HCT116 (cell line): Measurements from ENCODE around the gene ACACA. TPM values are rescaled to one million over a fixed set of nuclear protein-coding genes. Genes with fewer than 3 reads are reported as not detected.
"Not testable (repeated sequence)": the region's sequence is repeated elsewhere in the genome, so short reads cannot be mapped to it uniquely, and the experiment has no call there.

Source experiments
- ATAC-seq: fragments of 200-7000 bp; cut with Tn5 transposase; 2 replicates; pipeline ENCODE4 v1.9.1; 2020; ENCODE audit warnings: mild to moderate bottlenecking, moderate library complexity
- BruUV-seq: library from RNA; stranded (reverse); fragments of 400-500 nt; replicated peaks from 2 replicates; lab custom pipeline; 2021; lab: Mats Ljungman, UMichigan
- CTCF ChIA-PET: fragments of 300-600 bp; sonication (Branson Sonifier 250); formaldehyde crosslinking; loops from one replicate; lab custom pipeline; 2021; ENCODE audit warnings: antibody characterized with exemption; lab: Charles Lee
- POLR2A ChIA-PET: fragments of 300-600, 350-600 bp; sonication (Branson Sonifier 250); formaldehyde crosslinking; loops from one replicate; lab custom pipeline; 2021; ENCODE audit warnings: antibody characterized with exemption; lab: Charles Lee
- RAD21 ChIA-PET, 2 experiments: fragments of 300-600 bp; sonication (Branson Sonifier 250); formaldehyde crosslinking; loops; one replicate each; lab custom pipeline; 2023; ENCODE audit warnings: low total read pairs in 2 of 2; ENCODE audit not compliant: uncharacterized antibody in 2 of 2, unreplicated experiment in 2 of 2, low non-redundant PET in 1 of 2; lab: Charles Lee
- DNase-seq: peaks from one replicate; pipeline ENCODE4 v3.0.0-alpha.2; 2010; ENCODE audit warnings: low read depth, low spot score
- H2AFZ ChIP-seq: fragments of 200-600 bp; shearing (Covaris generic), sonication (generic); 2 replicates; pipeline ENCODE4 v1.6.1; 2017; ENCODE audit warnings: low read depth, mixed run types, mixed read lengths, antibody characterized with exemption, low read length; ENCODE audit not compliant: poor library complexity, severe bottlenecking
- H3K27ac ChIP-seq: 2 replicates; pipeline ENCODE4 v1.5.1; 2012; ENCODE audit warnings: low read depth, low read length
- H3K27me3 ChIP-seq: fragments of 200-600 bp; sonication (generic); 2 replicates; pipeline ENCODE4 v1.6.1; 2016; ENCODE audit warnings: mixed run types, low read length, mixed read lengths; ENCODE audit not compliant: insufficient read depth
- H3K36me3 ChIP-seq, 2 experiments: fragments of 200-500 bp in 1 of 2; fragments of 200-600 bp in 1 of 2; sonication (Bioruptor generic) in 1 of 2; sonication (generic) in 1 of 2; 2 replicates each; pipeline versions ENCODE4 v1.5.1 to v1.6.1; 2014 to 2016; ENCODE audit warnings: low read length in 2 of 2, inconsistent platforms in 1 of 2, mixed read lengths in 1 of 2, mixed run types in 1 of 2; ENCODE audit not compliant: insufficient read depth in 2 of 2, control insufficient read depth in 1 of 2
- H3K4me1 ChIP-seq, 2 experiments: fragments of 200-600 bp in 1 of 2; sonication (generic) in 1 of 2; 2 replicates each; pipeline versions ENCODE4 v1.5.1 to v1.6.1; 2012 to 2017; ENCODE audit warnings: low read length in 2 of 2, inconsistent platforms in 1 of 2, mild to moderate bottlenecking in 1 of 2, mixed read lengths in 1 of 2, mixed run types in 1 of 2, moderate library complexity in 1 of 2; ENCODE audit not compliant: insufficient read depth in 2 of 2, control insufficient read depth in 1 of 2
- H3K4me2 ChIP-seq: fragments of 200-600 bp; sonication (generic); 2 replicates; pipeline ENCODE4 v1.6.1; 2017; ENCODE audit warnings: mixed run types, low read length, mixed read lengths
- H3K4me3 ChIP-seq, 2 experiments: fragments of 200-600 bp in 1 of 2; sonication (generic) in 1 of 2; replicated peaks in 1 of 2; 2 replicates each; pipeline ENCODE4 v1.5.1; 2011 to 2016; ENCODE audit warnings: low read length in 2 of 2, control low read depth in 1 of 2, low read depth in 1 of 2, mild to moderate bottlenecking in 1 of 2, mixed read lengths in 1 of 2, mixed run types in 1 of 2
- H3K79me2 ChIP-seq: fragments of 200-600 bp; sonication (generic); 2 replicates; pipeline ENCODE4 v1.6.1; 2017; ENCODE audit warnings: mild to moderate bottlenecking, mixed run types, low read length, moderate library complexity, mixed read lengths; ENCODE audit not compliant: insufficient read depth
- H3K9ac ChIP-seq: fragments of 200-600 bp; sonication (generic); 2 replicates; pipeline ENCODE4 v1.6.1; 2016; ENCODE audit warnings: low read length, mixed read lengths
- H3K9me2 ChIP-seq: fragments of 200-600 bp; sonication (generic), shearing (Covaris generic); 2 replicates; pipeline ENCODE4 v1.6.1; 2017; ENCODE audit warnings: mixed run types, mild to moderate bottlenecking, moderate library complexity; ENCODE audit not compliant: insufficient read depth
- H3K9me3 ChIP-seq, 2 experiments: fragments of 200-500 bp in 1 of 2; fragments of 200-600 bp in 1 of 2; sonication (Bioruptor generic) in 1 of 2; sonication (generic) in 1 of 2; 2 replicates each; pipeline ENCODE4 v1.6.1; 2014 to 2017; ENCODE audit warnings: low read length in 2 of 2, mixed read lengths in 2 of 2, inconsistent platforms in 1 of 2, low read depth in 1 of 2, mild to moderate bottlenecking in 1 of 2, mixed run types in 1 of 2, moderate library complexity in 1 of 2; ENCODE audit not compliant: control insufficient read depth in 1 of 2, insufficient read depth in 1 of 2
- H4K20me1 ChIP-seq: fragments of 200-600 bp; sonication (generic), shearing (Covaris generic); 2 replicates; pipeline ENCODE4 v1.6.1; 2017; ENCODE audit warnings: mixed run types, mild to moderate bottlenecking, moderate library complexity; ENCODE audit not compliant: insufficient read depth
- ELF1 ChIP-seq: IDR thresholded peaks from 2 replicates; pipeline ENCODE4 v1.6.1; 2012; ENCODE audit warnings: low read depth, borderline replicate concordance
- EZH2 ChIP-seq: fragments of 200-600 bp; sonication (generic); IDR thresholded peaks from 2 replicates; pipeline ENCODE4 v1.6.1; 2017; ENCODE audit warnings: antibody characterized with exemption, mixed run types
- JUND ChIP-seq: IDR thresholded peaks from 2 replicates; pipeline ENCODE4 v1.6.1; 2012
- POLR2A ChIP-seq: IDR thresholded peaks from 2 replicates; pipeline ENCODE4 v1.7.0; 2011; ENCODE audit warnings: borderline replicate concordance; ENCODE audit not compliant: insufficient read depth, insufficient read length; ENCODE audit errors: extremely low read depth
- SRF ChIP-seq: IDR thresholded peaks from 2 replicates; pipeline ENCODE4 v1.6.1; 2012; ENCODE audit warnings: low read depth
- TCF7L2 ChIP-seq: IDR thresholded peaks from 2 replicates; pipeline ENCODE4 v1.7.0; 2011; ENCODE audit warnings: borderline replicate concordance, inconsistent platforms; ENCODE audit not compliant: insufficient read depth, insufficient read length; ENCODE audit errors: extremely low read depth
- YY1 ChIP-seq: IDR thresholded peaks from 2 replicates; pipeline ENCODE4 v1.6.1; 2011; ENCODE audit warnings: low read length, low read depth, moderate library complexity, mild to moderate bottlenecking; ENCODE audit not compliant: insufficient replicate concordance; ENCODE audit errors: extremely low read depth
- ZFX ChIP-seq: fragments of 450-650 bp; IDR thresholded peaks from 2 replicates; pipeline ENCODE4 v1.6.1; 2017
- ZNF274 ChIP-seq: fragments of 200-500 bp; sonication (Bioruptor generic); IDR thresholded peaks from 2 replicates; pipeline ENCODE4 v1.6.1; 2014; ENCODE audit warnings: mild to moderate bottlenecking, low read depth, low read length, inconsistent platforms
- intact Hi-C: fragments of 100-400 bp; cut with micrococcal nuclease; formaldehyde crosslinking; loops from 2 replicates; pipeline ENCODE4 v1.10.0; 2022
- total RNA-seq: library from RNA; stranded (reverse); gene quantifications from one replicate; pipeline ENCODE4 v1.2.1, GENCODE V29; 2021; ENCODE audit not compliant: unreplicated experiment
- TF ChIP-seq, protein P1 (sequence below): IDR thresholded peaks from 2 replicates; pipeline ENCODE4 v1.6.1; 2012
- TF ChIP-seq, protein P2 (sequence below), 3 experiments: fragments of 200-600 bp in 1 of 3; sonication (generic) in 1 of 3; IDR thresholded peaks in 2 of 3; conservative IDR thresholded peaks in 1 of 3; 2 replicates each; pipeline ENCODE4 v1.5.1; 2012 to 2017; ENCODE audit warnings: low read depth in 2 of 3, low read length in 2 of 3, antibody characterized with exemption in 1 of 3, borderline replicate concordance in 1 of 3, control low read depth in 1 of 3, mild to moderate bottlenecking in 1 of 3, mixed read lengths in 1 of 3, mixed run types in 1 of 3, moderate library complexity in 1 of 3; ENCODE audit not compliant: insufficient read depth in 1 of 3
- TF ChIP-seq, protein P3 (sequence below): IDR thresholded peaks from 2 replicates; pipeline ENCODE4 v1.6.1; 2011; ENCODE audit warnings: mild to moderate bottlenecking, low read length, moderate library complexity; ENCODE audit not compliant: insufficient replicate concordance; ENCODE audit errors: extremely low read depth

Gene ACACA
- total RNA-seq, 1 experiment from 2014 or later = 161 TPM

DNA sequence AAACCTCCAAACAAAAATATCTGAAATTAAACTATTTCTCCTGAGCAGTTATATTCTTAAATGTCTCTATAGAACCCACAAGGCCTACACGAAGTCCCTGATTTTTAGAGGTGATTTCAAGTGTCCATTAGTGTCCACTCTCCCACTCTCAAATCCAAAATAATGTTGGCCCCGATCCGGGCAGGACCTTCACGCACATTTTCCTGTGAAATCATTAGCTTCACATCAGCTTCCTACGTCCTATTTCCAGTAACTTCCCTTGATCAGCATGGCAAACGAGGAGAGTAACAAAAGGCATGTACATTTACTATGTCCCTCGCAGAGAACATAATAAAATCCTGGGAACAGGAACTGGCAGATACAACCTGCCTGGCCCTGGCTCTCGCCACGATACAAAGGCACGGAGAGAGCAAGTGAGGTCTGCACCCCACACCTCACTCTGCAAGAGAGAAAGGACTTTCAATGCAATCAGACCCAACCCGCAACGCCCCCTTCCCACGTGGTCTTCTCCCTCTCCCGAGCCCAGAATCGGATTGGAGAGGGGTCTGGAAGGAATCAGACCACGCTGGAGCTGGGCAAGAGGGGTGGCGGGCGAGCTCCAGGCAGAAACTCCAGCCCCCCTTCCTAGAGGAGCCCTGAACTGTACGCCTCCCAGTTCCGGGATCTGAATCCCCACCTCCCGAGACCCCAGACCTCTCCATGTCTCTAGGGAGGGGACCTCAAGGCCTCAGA is 48.4 kb downstream of the ACACA start:
- TF ChIP-seq, protein P1, sequence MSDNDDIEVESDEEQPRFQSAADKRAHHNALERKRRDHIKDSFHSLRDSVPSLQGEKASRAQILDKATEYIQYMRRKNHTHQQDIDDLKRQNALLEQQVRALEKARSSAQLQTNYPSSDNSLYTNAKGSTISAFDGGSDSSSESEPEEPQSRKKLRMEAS = no peak; the same call in 1 of the 2 replicates
- no peak for TF ChIP-seq EZH2
- no peak for TF ChIP-seq SRF
- TF ChIP-seq ZFX = no peak
- no peak for TF ChIP-seq POLR2A
- TF ChIP-seq JUND = no peak
- TF ChIP-seq, protein P2, sequence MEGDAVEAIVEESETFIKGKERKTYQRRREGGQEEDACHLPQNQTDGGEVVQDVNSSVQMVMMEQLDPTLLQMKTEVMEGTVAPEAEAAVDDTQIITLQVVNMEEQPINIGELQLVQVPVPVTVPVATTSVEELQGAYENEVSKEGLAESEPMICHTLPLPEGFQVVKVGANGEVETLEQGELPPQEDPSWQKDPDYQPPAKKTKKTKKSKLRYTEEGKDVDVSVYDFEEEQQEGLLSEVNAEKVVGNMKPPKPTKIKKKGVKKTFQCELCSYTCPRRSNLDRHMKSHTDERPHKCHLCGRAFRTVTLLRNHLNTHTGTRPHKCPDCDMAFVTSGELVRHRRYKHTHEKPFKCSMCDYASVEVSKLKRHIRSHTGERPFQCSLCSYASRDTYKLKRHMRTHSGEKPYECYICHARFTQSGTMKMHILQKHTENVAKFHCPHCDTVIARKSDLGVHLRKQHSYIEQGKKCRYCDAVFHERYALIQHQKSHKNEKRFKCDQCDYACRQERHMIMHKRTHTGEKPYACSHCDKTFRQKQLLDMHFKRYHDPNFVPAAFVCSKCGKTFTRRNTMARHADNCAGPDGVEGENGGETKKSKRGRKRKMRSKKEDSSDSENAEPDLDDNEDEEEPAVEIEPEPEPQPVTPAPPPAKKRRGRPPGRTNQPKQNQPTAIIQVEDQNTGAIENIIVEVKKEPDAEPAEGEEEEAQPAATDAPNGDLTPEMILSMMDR (IDR thresholded peaks at IDR 0.05 in 2 of 3, conservative IDR thresholded peaks at IDR 0.05 in 1 of 3; ENCODE audit: borderline replicate concordance in 1 of 3, insufficient read depth in 1 of 3, low read depth in 2 of 3, low read length in 2 of 3) = no peak
- no peak for TF ChIP-seq YY1
- TF ChIP-seq TCF7L2 = no peak
- TF ChIP-seq ELF1 = no peak
- TF ChIP-seq, protein P3, sequence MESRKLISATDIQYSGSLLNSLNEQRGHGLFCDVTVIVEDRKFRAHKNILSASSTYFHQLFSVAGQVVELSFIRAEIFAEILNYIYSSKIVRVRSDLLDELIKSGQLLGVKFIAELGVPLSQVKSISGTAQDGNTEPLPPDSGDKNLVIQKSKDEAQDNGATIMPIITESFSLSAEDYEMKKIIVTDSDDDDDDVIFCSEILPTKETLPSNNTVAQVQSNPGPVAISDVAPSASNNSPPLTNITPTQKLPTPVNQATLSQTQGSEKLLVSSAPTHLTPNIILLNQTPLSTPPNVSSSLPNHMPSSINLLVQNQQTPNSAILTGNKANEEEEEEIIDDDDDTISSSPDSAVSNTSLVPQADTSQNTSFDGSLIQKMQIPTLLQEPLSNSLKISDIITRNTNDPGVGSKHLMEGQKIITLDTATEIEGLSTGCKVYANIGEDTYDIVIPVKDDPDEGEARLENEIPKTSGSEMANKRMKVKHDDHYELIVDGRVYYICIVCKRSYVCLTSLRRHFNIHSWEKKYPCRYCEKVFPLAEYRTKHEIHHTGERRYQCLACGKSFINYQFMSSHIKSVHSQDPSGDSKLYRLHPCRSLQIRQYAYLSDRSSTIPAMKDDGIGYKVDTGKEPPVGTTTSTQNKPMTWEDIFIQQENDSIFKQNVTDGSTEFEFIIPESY = no peak
- no peak for TF ChIP-seq ZNF274
- Histone ChIP-seq H3K27ac (peak overlapping the region; percentile 86), H3K9me3 (no peaks in the 10 kb centered on the region), H3K79me2 (peaks cover 55% of the 10 kb centered on the region), H3K4me1 (peaks cover 29 to 32% of the 10 kb centered on the region in 2 experiments), H3K4me3 (peak overlapping the region; percentile 93 to 96), H3K9me2 (no peaks in the 10 kb centered on the region), H2AFZ (no peak overlapping the region), H3K36me3 (peaks cover 2 to 7% of the 10 kb centered on the region in 2 experiments; a peak in 1 of 4 replicates), H4K20me1 (peaks cover 10% of the 10 kb centered on the region; the same call in 1 of the 2 replicates), H3K9ac (peak overlapping the region; percentile 99), H3K27me3 (no peaks in the 10 kb centered on the region), H3K4me2 (peak overlapping the region; percentile 84)
- ChIA-PET CTCF (interaction anchor here (0.6 to 1.3 kb wide), 4 partner anchors 15 to 251 kb away, joined by 3 to 8 read pairs (median 4); partner anchors contain the start of gene SYNRG), RAD21 (no interaction called here), POLR2A (interaction anchor here (0.5 to 1.2 kb wide), 14 partner anchors 9 to 822 kb away, joined by 3 to 11 read pairs (median 4); partner anchors contain the start of gene C17orf78)
- ATAC-seq (peak; percentile 12), DNase-seq (no peak)
- BruUV-seq = no TSS peak
- intact Hi-C loops = loop anchor here (5.0 kb wide), 1 partner anchor 39 kb away; no protein-coding TSS in a partner anchor

DNA sequence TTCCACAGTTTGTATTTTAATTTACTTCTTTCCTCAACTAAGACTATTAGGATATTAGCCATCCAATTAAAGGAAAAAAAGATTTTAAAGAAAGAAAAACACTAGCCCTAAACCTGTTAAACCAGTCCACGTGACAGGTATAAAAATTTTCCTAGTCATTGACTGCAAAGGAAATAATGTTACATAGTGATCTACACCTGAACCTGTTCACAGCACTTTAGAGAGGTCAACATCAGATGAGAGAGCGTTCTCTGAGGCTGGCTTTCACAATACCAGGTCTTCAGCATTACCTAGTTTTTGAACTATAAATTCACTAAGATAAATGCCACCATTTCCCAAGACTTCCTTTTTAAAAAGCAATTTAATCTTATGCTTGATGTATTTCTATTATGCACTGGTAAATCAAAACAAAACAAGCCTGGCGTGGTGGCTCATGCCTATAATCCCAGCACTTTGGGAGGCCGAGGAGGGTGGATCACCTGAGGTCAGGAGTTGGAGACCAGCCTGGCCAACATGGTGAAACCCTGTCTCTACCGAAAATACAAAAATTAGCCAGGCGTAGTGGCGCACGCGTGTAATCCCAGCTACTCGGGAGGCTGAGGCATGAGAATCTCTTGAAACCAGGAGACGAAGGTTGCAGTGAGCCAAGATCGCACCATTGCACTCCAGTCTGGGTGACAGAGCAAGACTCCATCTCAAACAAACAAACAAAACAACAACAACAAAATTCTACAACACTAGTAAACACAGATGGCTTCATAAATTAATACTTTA is 49.7 kb downstream of the ACACA start:
- RAD21 ChIA-PET, BruUV-seq, POLR2A ChIA-PET, DNase-seq, H3K36me3 ChIP-seq, H3K27me3 ChIP-seq, ATAC-seq, H4K20me1 ChIP-seq, H2AFZ ChIP-seq, H3K9me2 ChIP-seq, CTCF ChIA-PET, H3K9me3 ChIP-seq: not testable (repeated sequence)
- H3K9ac ChIP-seq = peak overlapping the region; percentile 99
- intact Hi-C loops = loop anchor here (5.0 kb wide), 1 partner anchor 40 kb away; no protein-coding TSS in a partner anchor
- peak overlapping the region in 1 of 2 experiments; percentile 96; a peak in 2 of 4 replicates for H3K4me3 ChIP-seq
- peaks cover 68% of the 10 kb centered on the region for H3K79me2 ChIP-seq
- H3K4me2 ChIP-seq = peak overlapping the region; percentile 84
- peak overlapping the region; percentile 13; the same call in 1 of the 2 replicates for H3K27ac ChIP-seq
- peaks cover 29 to 32% of the 10 kb centered on the region in 2 experiments for H3K4me1 ChIP-seq
